Muscle layer of colon (tissue), 2 donors: ENCODE data around the gene FAU.

Experiments used
- H3K27ac ChIP-seq: one replicate; pipeline ENCODE4 v1.7.0; 2013; ENCODE audit warnings: low read depth, mild to moderate bottlenecking, low read length, moderate library complexity
- H3K27me3 ChIP-seq, 2 donors: one replicate each; pipeline ENCODE4 v1.7.0; 2013; ENCODE audit warnings: low read length in 2 of 2, mild to moderate bottlenecking in 2 of 2; ENCODE audit not compliant: insufficient read depth in 2 of 2, control insufficient read depth in 1 of 2
- H3K36me3 ChIP-seq: one replicate; pipeline ENCODE4 v1.7.0; 2013; ENCODE audit warnings: mild to moderate bottlenecking, low read length; ENCODE audit not compliant: insufficient read depth
- H3K4me1 ChIP-seq: one replicate; pipeline ENCODE4 v1.7.0; 2013; ENCODE audit warnings: mild to moderate bottlenecking, low read length; ENCODE audit not compliant: insufficient read depth
- H3K4me3 ChIP-seq, 2 donors: one replicate each; pipeline ENCODE4 v1.7.0; 2013; ENCODE audit warnings: low read length in 2 of 2, low read depth in 1 of 2, mild to moderate bottlenecking in 1 of 2, moderate library complexity in 1 of 2
- H3K9ac ChIP-seq: one replicate; pipeline ENCODE4 v1.7.0; 2013; ENCODE audit warnings: low read length
- H3K9me3 ChIP-seq: one replicate; pipeline ENCODE4 v1.7.0; 2013; ENCODE audit warnings: mild to moderate bottlenecking, low read length
- donor health status: abdominal sarcoma.
- donor health status: Adenocarcinoma of cecum.

Gene FAU

GRCh38 chr11:65111159-65111743 is 10.7 kb downstream of the FAU start:
- peaks cover 35% of the 10 kb centered on the region for H3K4me1 ChIP-seq
- H3K27ac ChIP-seq = peak overlapping the region; percentile 35

GRCh38 chr11:65110354-65110861 is 11.5 kb downstream of the FAU start:
- no peak overlapping the region for H3K4me3 ChIP-seq
- H3K36me3 ChIP-seq = peaks cover 16% of the 10 kb centered on the region
- H3K9me3 ChIP-seq = no peaks in the 10 kb centered on the region
- peaks cover 31% of the 10 kb centered on the region for H3K4me1 ChIP-seq
- H3K9ac ChIP-seq = no peak overlapping the region
- H3K27me3 ChIP-seq = peaks cover 0 to 6% of the 10 kb centered on the region in 2 donors
- peak overlapping the region; percentile 58 for H3K27ac ChIP-seq

More at GRCh38 chr11:65111159-65111743, 10.7 kb downstream of the FAU start:
- H3K9me3 ChIP-seq = no peaks in the 10 kb centered on the region
- no peak overlapping the region for H3K9ac ChIP-seq
- peaks cover 0 to 6% of the 10 kb centered on the region in 2 donors for H3K27me3 ChIP-seq
- no peak overlapping the region for H3K4me3 ChIP-seq
- peaks cover 10% of the 10 kb centered on the region for H3K36me3 ChIP-seq

GRCh38 chr11:65109231-65110198 is 12.4 kb downstream of the FAU start:
- H3K36me3 ChIP-seq = peaks cover 23% of the 10 kb centered on the region
- no peak overlapping the region for H3K27ac ChIP-seq
- no peak overlapping the region for H3K9ac ChIP-seq
- H3K27me3 ChIP-seq = peaks cover 0 to 6% of the 10 kb centered on the region in 2 donors
- no peaks in the 10 kb centered on the region for H3K9me3 ChIP-seq
- no peak overlapping the region for H3K4me3 ChIP-seq
- peaks cover 31% of the 10 kb centered on the region for H3K4me1 ChIP-seq

DNA sequence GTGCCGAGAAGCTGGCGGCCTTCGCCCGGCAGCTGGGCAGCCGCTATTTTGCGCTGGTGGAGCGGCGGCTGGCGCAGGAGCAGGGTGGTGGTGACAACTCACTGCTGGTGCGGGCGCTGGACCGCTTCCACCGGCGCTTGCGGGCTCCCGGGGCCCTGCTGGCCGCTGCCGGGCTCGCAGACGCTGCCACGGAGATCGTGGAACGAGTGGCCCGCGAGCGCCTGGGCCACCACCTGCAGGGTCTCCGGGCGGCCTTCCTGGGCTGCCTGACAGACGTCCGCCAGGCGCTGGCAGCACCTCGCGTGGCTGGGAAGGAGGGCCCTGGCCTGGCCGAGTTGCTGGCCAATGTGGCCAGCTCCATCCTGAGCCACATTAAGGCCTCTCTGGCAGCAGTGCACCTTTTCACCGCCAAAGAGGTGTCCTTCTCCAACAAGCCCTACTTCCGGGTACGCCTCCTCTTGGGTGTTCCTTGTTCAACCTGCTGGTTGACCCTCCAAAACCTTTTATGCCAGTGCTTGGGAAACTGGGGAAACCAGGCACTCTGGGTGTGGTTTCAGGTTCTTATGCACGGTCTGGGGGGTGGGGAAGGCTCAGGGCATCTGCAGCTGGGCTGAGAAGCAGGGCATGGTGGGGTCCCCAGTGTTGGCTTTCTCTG is 13.3 kb downstream of the FAU start:
- Histone ChIP-seq H3K4me3 (no peak overlapping the region), H3K4me1 (peaks cover 29% of the 10 kb centered on the region), H3K36me3 (peaks cover 24% of the 10 kb centered on the region), H3K27ac (no peak overlapping the region), H3K27me3 (peaks cover 0 to 6% of the 10 kb centered on the region in 2 donors), H3K9me3 (no peaks in the 10 kb centered on the region), H3K9ac (no peak overlapping the region)

DNA sequence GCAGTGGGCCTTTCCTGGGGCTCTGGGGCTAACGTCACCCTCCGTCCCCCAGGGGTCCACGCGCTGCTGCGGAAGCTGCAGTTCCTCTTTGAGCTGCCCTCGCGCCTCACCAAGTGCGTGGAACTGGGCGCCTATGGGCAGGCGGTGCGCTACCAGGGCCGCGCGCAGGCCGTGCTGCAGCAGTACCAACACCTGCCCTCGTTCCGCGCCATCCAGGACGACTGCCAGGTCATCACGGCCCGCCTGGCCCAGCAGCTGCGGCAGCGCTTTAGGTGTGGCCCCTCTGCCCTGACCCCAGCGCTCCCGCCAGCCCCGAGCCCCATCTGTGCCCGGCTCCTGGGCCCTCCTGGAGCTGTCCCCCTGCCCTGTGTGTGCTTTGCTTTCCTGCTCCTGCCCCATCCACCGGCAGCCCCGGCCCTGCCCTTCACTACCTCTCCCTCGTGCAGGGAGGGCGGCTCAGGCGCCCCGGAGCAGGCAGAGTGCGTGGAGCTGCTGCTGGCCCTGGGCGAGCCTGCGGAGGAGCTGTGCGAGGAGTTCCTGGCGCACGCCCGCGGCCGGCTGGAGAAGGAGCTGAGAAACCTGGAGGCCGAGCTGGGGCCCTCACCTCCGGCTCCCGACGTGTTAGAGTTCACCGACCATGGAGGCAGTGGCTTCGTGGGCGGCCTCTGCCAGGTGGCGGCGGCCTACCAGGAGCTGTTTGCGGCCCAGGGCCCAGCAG is 14.0 kb downstream of the FAU start:
- Histone ChIP-seq H3K9ac (no peak overlapping the region), H3K27me3 (peaks cover 0 to under 1% of the 10 kb centered on the region in 2 donors), H3K9me3 (no peaks in the 10 kb centered on the region), H3K4me3 (no peak overlapping the region), H3K36me3 (peaks cover 24% of the 10 kb centered on the region), H3K27ac (no peak overlapping the region), H3K4me1 (peaks cover 22% of the 10 kb centered on the region)

DNA sequence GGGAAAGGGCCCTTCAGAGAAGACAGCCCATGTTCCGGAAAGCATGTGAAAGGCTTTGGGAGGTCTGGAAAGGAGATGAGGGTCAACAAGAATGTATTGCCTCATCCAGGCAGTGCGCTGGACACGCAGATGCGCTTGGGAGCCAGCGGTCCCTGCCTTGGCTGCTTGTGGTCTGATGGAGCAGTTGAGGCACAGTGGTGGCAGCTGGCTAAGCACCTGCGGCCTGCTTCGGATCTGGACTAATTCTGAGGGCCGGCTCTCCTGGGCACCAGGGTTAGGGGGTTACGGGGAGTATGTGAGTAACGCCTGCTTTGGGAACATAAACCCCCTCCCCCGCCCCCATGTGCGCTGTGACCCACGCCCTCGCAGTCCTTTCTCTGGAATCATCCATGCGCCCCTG is 14.9 kb downstream of the FAU start:
- Histone ChIP-seq H3K9me3 (no peaks in the 10 kb centered on the region), H3K9ac (no peak overlapping the region), H3K4me1 (peaks cover 19% of the 10 kb centered on the region), H3K4me3 (no peak overlapping the region), H3K36me3 (peaks cover 24% of the 10 kb centered on the region), H3K27me3 (no peaks in the 10 kb centered on the region), H3K27ac (no peak overlapping the region)

DNA sequence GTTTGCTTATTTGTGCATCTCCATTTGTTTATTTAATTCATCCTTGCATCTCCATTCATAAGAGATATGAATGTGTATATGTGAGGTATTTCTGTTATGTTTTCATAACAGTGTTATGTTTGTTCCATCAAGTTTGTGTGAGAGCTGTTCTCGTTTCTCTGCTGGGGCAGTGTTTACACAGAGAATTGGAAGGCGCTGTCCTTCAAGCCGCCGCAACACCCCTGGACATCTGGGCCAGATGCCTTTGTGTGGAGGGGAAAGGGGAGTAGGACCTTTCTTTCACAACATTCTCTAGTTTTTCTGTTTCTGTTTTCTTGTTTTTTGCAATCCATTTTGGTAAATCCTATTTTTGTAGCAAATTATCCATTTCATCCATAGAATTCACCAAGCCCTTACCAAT is 17.3 kb downstream of the FAU start:
- H3K9ac ChIP-seq = no peak overlapping the region
- H3K9me3 ChIP-seq = no peaks in the 10 kb centered on the region

DNA sequence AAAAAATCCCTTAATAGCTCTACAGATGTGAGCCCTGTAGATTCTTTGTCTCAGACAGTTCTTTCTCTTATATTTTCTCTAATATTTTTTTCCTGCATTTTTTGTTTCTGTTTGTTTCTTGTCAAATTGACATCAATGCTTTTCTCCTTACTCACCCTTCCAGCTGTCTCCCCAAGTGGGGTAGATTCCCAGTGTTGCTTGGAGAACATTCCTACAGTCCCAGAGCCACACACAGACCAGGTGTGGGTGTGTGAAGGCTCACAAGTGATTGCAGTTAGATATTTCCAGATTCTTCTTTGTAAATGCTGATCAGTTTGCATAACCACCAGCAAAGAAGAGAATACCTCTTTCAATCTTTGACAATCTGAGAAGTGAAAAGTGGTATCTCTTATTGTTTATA is 18.5 kb downstream of the FAU start:
- H3K9me3 ChIP-seq = no peaks in the 10 kb centered on the region
- no peak overlapping the region for H3K9ac ChIP-seq
- H3K27me3 ChIP-seq = no peaks in the 10 kb centered on the region
- no peak overlapping the region for H3K27ac ChIP-seq
- no peak overlapping the region for H3K4me3 ChIP-seq
- H3K36me3 ChIP-seq = peaks cover 22% of the 10 kb centered on the region
- no peaks in the 10 kb centered on the region for H3K4me1 ChIP-seq

More for the DNA sequence above, 17.3 kb downstream of the FAU start:
- Histone ChIP-seq H3K27me3 (no peaks in the 10 kb centered on the region), H3K36me3 (peaks cover 24% of the 10 kb centered on the region), H3K27ac (no peak overlapping the region), H3K4me1 (no peaks in the 10 kb centered on the region), H3K4me3 (no peak overlapping the region)

DNA sequence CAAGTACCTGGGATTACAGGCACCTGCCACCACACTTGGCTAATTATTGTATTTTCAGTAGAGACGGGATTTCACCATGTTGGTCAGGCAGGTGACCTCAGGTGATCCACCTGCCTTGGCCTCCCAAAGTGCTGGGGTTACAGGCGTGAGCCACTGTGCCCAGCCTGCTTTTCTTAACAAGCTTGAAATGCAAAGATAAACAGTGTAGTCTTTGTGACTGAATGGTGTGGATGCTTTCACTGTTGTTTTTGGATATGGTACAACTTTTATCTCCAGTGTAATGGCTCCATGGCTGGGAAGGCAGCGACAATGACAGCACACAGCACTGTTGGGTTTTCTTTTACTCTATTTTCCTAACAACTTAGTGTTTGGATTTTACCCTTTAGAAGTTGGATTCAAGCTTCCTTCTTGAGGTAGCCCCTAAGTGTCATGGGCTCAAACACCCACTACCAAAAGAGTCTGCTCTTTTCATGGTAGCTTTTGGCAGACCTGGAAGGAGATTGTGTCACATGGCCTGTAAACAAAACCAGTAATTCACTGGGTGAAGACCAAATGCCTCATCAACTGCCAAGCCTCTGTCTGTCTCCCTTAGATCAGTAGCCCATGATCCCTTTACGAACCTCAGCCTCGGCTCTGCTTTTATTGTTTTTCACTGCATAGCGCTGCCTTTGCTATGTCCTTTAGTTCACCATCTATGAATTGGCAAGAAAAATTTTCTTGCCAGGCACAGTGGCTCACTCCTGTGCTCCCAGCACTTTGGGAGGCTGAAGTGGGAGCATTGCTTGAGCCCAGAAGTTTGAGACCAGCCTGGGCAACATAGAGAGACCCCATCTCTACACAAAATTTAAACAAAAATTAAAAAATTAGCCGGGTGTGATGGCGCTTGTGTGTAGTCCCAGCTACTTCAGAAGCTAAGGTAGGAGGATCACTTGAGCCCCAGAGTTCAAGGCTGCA is 19.5 kb downstream of the FAU start:
- no peak overlapping the region for H3K9ac ChIP-seq
- H3K27ac ChIP-seq = no peak overlapping the region
- peaks cover under 1% of the 10 kb centered on the region for H3K4me1 ChIP-seq
- no peak overlapping the region for H3K4me3 ChIP-seq
- H3K36me3 ChIP-seq = peaks cover 27% of the 10 kb centered on the region
- H3K9me3 ChIP-seq = no peaks in the 10 kb centered on the region
- H3K27me3 ChIP-seq = no peaks in the 10 kb centered on the region

DNA sequence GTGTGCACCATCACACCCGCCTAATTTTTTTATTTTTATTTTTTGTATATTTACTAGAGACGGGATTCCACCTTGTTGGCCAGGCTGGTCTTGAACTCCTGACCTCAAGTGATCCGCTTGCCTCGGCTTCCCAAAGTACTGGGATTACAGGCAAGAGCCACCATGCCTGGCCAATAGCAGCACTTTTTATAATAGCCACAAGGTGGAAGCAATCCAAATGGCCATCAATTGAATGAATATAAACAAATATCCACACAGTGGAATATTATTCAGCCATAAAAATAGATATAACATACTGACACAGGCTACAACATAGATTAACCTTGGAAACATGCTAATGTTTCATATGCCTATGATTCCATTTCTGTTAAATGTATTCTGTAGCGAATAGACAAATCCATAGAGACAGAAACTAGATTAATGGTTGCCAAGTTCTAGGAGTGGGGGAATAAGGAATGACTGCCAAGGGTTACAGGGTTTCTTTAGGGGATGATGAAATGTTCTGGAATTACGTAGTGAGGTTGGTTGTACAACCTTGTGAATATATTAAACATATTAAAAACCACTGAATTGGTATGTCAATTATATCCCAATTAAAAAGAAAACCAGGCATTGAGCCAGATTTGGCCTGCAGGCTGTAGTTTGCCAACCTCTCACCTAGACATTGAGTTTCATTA is 21.1 kb downstream of the FAU start:
- Histone ChIP-seq H3K36me3 (peaks cover 24% of the 10 kb centered on the region), H3K27me3 (no peaks in the 10 kb centered on the region), H3K27ac (no peak overlapping the region), H3K9ac (no peak overlapping the region), H3K9me3 (no peaks in the 10 kb centered on the region), H3K4me3 (no peak overlapping the region), H3K4me1 (peaks cover 8% of the 10 kb centered on the region)
